KMS-11 (cell line): Measurements from ENCODE around the gene NT5DC4.

Source experiments
- H2AFZ ChIP-seq: fragments of 200-600 bp; sonication (generic); 2 replicates; pipeline ENCODE4 v1.6.1; 2016; ENCODE audit warnings: antibody characterized with exemption, mixed run types, low read depth
- H3K27ac ChIP-seq: fragments of 200-600 bp; sonication (generic); 2 replicates; pipeline ENCODE4 v1.6.1; 2016; ENCODE audit warnings: mild to moderate bottlenecking, mixed run types
- H3K27me3 ChIP-seq: fragments of 200-600 bp; sonication (generic); 2 replicates; pipeline ENCODE4 v1.6.1; 2017; ENCODE audit warnings: mild to moderate bottlenecking, low read depth, mixed run types, moderate library complexity; ENCODE audit not compliant: insufficient read depth
- H3K36me3 ChIP-seq: fragments of 200-600 bp; sonication (generic); 2 replicates; pipeline ENCODE4 v1.6.1; 2017; ENCODE audit warnings: mild to moderate bottlenecking, mixed run types; ENCODE audit not compliant: insufficient read depth
- H3K4me1 ChIP-seq: fragments of 200-600 bp; sonication (generic); 2 replicates; pipeline ENCODE4 v1.6.1; 2016; ENCODE audit warnings: mild to moderate bottlenecking, low read depth, mixed run types; ENCODE audit not compliant: poor library complexity, severe bottlenecking
- H3K4me2 ChIP-seq: fragments of 200-600 bp; sonication (generic); 2 replicates; pipeline ENCODE4 v1.7.0; 2016; ENCODE audit warnings: mild to moderate bottlenecking, mixed run types
- H3K4me3 ChIP-seq: fragments of 200-600 bp; sonication (generic); IDR thresholded peaks from 2 replicates; pipeline ENCODE4 v1.6.1; 2017; ENCODE audit warnings: low read depth, low read length, mixed read lengths; ENCODE audit not compliant: insufficient read depth
- H3K79me2 ChIP-seq: fragments of 200-600 bp; sonication (generic); 2 replicates; pipeline ENCODE4 v1.6.1; 2016; ENCODE audit warnings: low read depth, mixed run types; ENCODE audit not compliant: insufficient read depth
- H3K9ac ChIP-seq: fragments of 200-600 bp; sonication (generic); 2 replicates; pipeline ENCODE4 v1.6.1; 2016; ENCODE audit warnings: mild to moderate bottlenecking, mixed run types
- H4K20me1 ChIP-seq: fragments of 200-600 bp; sonication (generic); 2 replicates; pipeline ENCODE4 v1.6.1; 2016; ENCODE audit warnings: mild to moderate bottlenecking, mixed run types; ENCODE audit not compliant: insufficient read depth
- TF ChIP-seq, protein P1 (sequence below): fragments of 200-600 bp; sonication (generic); conservative IDR thresholded peaks from 2 replicates; pipeline ENCODE4 v1.6.1; 2017; ENCODE audit warnings: low read depth, mild to moderate bottlenecking, antibody characterized with exemption, low read length, moderate library complexity, mixed read lengths

The NT5DC4 gene

DNA sequence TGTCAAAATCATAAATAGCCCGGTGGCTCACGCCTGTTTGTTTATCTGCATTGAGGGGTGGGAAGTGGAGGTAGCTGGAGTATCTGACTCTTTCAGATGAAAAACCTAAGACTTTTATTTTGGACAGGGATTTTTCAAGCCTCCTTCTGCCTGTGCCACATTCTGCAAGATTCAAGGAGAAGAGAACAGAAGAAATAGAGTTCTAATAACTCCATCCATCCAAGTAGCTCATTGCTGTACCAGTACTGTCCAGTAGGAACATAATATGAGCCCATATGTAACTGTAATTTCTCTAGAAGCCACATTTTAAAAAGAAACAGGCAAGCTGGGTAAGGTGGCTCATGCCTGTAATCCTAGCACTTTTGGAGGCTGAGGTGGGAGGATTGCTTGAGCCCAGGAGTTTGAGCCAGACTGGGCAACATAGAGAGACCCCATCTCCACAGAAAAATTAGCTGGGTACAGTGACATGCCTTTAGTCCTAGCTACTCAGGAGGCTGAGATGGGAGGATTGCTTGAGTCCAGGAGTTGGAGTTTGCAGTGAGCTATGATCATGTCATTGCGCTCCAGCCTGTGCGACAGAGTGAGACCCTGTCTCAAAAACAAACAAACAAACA lies 35.4 kb upstream of the NT5DC4 start:
- Histone ChIP-seq H3K4me3 (no peak overlapping the region), H3K4me1 (no peaks in the 10 kb centered on the region), H3K27ac (no peak overlapping the region), H3K79me2 (no peaks in the 10 kb centered on the region), H3K9ac (no peak overlapping the region), H3K4me2 (no peak overlapping the region), H3K27me3 (no peaks in the 10 kb centered on the region), H4K20me1 (no peaks in the 10 kb centered on the region), H2AFZ (no peak overlapping the region), H3K36me3 (no peaks in the 10 kb centered on the region)
- TF ChIP-seq, protein P1, sequence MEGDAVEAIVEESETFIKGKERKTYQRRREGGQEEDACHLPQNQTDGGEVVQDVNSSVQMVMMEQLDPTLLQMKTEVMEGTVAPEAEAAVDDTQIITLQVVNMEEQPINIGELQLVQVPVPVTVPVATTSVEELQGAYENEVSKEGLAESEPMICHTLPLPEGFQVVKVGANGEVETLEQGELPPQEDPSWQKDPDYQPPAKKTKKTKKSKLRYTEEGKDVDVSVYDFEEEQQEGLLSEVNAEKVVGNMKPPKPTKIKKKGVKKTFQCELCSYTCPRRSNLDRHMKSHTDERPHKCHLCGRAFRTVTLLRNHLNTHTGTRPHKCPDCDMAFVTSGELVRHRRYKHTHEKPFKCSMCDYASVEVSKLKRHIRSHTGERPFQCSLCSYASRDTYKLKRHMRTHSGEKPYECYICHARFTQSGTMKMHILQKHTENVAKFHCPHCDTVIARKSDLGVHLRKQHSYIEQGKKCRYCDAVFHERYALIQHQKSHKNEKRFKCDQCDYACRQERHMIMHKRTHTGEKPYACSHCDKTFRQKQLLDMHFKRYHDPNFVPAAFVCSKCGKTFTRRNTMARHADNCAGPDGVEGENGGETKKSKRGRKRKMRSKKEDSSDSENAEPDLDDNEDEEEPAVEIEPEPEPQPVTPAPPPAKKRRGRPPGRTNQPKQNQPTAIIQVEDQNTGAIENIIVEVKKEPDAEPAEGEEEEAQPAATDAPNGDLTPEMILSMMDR = no peak

DNA sequence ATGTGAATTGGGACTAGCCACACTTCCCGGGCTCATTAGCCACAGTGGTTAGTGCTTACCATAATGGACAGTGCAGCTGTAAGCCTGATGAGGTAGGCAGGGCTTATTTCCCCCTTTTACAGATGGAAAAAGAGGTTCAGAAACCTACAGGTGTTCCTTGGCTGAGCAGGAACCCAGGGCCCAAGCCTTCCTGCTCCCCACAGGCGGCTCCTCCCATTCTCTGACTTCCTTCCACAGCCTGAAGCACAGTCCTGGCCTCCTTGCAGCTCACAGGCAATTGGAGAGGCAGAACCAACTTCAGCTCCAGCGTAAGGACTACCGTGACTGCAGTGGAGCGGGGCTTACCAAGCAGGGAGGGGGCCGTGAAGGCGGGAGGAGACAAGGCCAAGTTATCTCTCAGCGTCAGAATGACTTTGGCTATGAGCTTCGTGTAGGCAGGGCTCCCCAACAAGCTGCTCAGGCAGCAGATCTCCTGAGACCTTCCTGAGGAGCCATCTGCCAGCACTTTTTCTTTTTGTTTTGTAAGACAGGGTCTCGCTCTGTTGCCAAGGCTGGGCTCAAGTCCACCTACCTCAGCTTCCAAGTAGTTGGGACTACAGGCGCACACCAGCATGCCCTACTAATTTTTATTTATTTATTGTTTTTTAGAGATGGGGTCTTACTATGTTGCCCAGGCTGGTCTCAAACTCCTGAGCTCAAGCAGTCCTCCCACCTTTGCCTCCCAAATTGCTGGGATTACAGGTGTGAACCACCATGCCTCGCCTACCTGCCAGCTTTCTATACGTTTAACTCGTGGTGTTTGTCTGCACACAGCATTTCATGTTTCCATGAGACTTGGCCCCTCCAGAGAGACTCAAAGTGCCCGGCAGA lies 34.2 kb upstream of the NT5DC4 start:
- Histone ChIP-seq H2AFZ (no peak overlapping the region), H3K9ac (no peak overlapping the region), H4K20me1 (no peaks in the 10 kb centered on the region), H3K27ac (no peak overlapping the region), H3K36me3 (no peaks in the 10 kb centered on the region), H3K4me3 (no peak overlapping the region), H3K27me3 (no peaks in the 10 kb centered on the region), H3K4me1 (no peaks in the 10 kb centered on the region), H3K79me2 (no peaks in the 10 kb centered on the region), H3K4me2 (no peak overlapping the region)
- TF ChIP-seq, protein P1 = no peak

DNA sequence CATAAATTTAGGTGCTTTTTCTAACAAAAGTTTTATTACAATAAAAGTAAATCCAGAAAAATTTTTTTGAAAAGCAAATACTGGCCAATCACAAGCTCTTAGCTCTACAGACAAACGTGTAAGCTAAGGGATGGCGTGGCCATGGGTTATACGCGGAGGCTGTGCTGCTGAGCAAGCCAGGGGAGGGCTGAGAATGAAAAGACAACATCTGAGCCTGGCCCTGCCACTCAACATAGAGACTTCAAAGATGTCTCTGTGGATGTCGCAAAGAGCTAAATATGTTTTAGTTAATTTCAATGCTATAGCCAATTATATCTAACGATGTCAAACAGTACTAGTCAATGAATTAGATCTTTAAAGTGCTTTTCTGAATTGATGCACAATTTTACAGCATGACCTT lies 33.3 kb upstream of the NT5DC4 start:
- TF ChIP-seq, protein P1 = no peak
- H3K27me3 ChIP-seq = no peaks in the 10 kb centered on the region
- no peaks in the 10 kb centered on the region for H4K20me1 ChIP-seq
- H3K79me2 ChIP-seq = no peaks in the 10 kb centered on the region
- peaks cover 5% of the 10 kb centered on the region for H3K4me1 ChIP-seq
- no peak overlapping the region for H3K4me2 ChIP-seq
- H2AFZ ChIP-seq = no peak overlapping the region
- no peak overlapping the region for H3K27ac ChIP-seq
- H3K9ac ChIP-seq = no peak overlapping the region
- H3K4me3 ChIP-seq = no peak overlapping the region
- no peaks in the 10 kb centered on the region for H3K36me3 ChIP-seq

DNA sequence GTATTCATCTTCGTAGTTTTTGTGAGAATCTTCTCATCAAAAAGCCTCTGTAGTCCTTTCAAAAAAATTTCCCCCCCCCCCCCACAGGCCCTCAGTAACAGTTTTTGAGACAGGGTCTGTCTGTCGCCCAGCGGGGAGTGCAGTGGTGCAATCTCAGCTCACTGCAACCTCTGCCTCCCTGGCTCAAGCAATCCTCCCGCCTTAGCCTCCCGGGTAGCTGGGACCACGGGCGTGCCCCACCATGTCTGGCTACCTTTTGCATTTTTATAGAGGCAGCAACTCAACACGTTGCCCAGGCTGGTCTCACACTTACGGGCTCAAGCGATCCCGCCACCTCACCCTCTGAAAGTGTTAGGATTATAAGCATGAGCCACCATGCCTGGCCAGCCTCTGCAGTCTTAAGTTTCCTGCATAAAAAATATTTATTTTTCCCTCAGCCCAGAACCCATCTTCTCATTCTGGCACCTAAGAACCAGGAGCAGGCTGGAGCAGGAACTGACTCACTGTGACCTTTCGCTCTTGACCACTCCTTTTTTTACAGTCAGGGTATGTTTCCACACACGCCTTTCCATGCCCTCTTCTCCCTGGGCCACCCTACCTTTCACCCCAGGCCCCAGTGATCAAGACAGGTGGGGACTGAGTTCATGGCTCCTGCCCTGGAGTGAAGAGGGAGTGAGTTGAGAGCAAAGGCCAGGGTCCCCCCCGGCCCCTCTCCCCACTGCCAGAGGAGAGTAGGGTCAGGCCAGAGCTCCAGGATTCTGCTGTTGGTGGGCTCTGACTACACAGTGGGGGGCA lies 32.5 kb upstream of the NT5DC4 start:
- no peak overlapping the region for H3K4me2 ChIP-seq
- H4K20me1 ChIP-seq = no peaks in the 10 kb centered on the region
- no peak overlapping the region for H2AFZ ChIP-seq
- H3K9ac ChIP-seq = no peak overlapping the region
- peaks cover 12% of the 10 kb centered on the region for H3K4me1 ChIP-seq
- H3K27ac ChIP-seq = no peak overlapping the region
- H3K4me3 ChIP-seq = no peak overlapping the region
- TF ChIP-seq, protein P1 = no peak
- no peaks in the 10 kb centered on the region for H3K27me3 ChIP-seq
- H3K79me2 ChIP-seq = no peaks in the 10 kb centered on the region
- no peaks in the 10 kb centered on the region for H3K36me3 ChIP-seq
